H9 (cell line): ENCODE data around the gene ZNF540. TPM values are rescaled to one million over a fixed set of nuclear protein-coding genes. Genes with fewer than 3 reads are reported as not detected.

ENCODE experiments used
- DNase-seq: peaks from one replicate; pipeline ENCODE4 v3.0.0-alpha.2; 2017
- H2AFZ ChIP-seq: one replicate; pipeline ENCODE4 v1.6.1; 2013; ENCODE audit warnings: mild to moderate bottlenecking, low read length, control low read depth, moderate library complexity
- H2AK5ac ChIP-seq: 2 replicates; pipeline ENCODE4 v1.6.1; 2013; ENCODE audit warnings: low read length, control low read depth, mixed read lengths; ENCODE audit not compliant: insufficient read length
- H2BK120ac ChIP-seq: one replicate; pipeline ENCODE4 v1.6.1; 2013; ENCODE audit warnings: low read depth, mild to moderate bottlenecking, low read length, control low read depth, inconsistent platforms; ENCODE audit not compliant: poor library complexity, severe bottlenecking
- H2BK12ac ChIP-seq: 2 replicates; pipeline ENCODE4 v1.6.1; 2013; ENCODE audit warnings: low read length, control low read depth, mixed read lengths, low read depth; ENCODE audit not compliant: insufficient read length
- H2BK15ac ChIP-seq: 2 replicates; pipeline ENCODE4 v1.6.1; 2013; ENCODE audit warnings: low read depth, low read length, control low read depth
- H2BK20ac ChIP-seq: one replicate; pipeline ENCODE4 v1.6.1; 2013; ENCODE audit warnings: low read depth, mild to moderate bottlenecking, low read length, control low read depth, inconsistent platforms; ENCODE audit not compliant: poor library complexity, severe bottlenecking
- H2BK5ac ChIP-seq: 2 replicates; pipeline ENCODE4 v1.6.1; 2013; ENCODE audit warnings: low read length, control low read depth, mixed read lengths; ENCODE audit not compliant: insufficient read length
- H3K14ac ChIP-seq: 2 replicates; pipeline ENCODE4 v1.6.1; 2013; ENCODE audit warnings: low read length, control low read depth; ENCODE audit not compliant: insufficient read depth
- H3K18ac ChIP-seq: 2 replicates; pipeline ENCODE4 v1.6.1; 2013; ENCODE audit warnings: low read depth, mild to moderate bottlenecking, mixed read lengths, low read length, control low read depth; ENCODE audit not compliant: insufficient read length
- H3K23ac ChIP-seq: 2 replicates; pipeline ENCODE4 v1.6.1; 2013; ENCODE audit warnings: low read length, control low read depth, mixed read lengths, low read depth; ENCODE audit not compliant: insufficient read length
- H3K23me2 ChIP-seq: 2 replicates; pipeline ENCODE4 v1.6.1; 2013; ENCODE audit warnings: low read depth, mild to moderate bottlenecking, mixed read lengths, low read length, control low read depth; ENCODE audit not compliant: insufficient read length, poor library complexity, severe bottlenecking
- H3K27ac ChIP-seq: 2 replicates; pipeline ENCODE4 v1.5.1; 2013; ENCODE audit warnings: low read length, control low read depth, mixed read lengths, low read depth; ENCODE audit not compliant: insufficient read length
- H3K27me3 ChIP-seq: 2 replicates; pipeline ENCODE4 v1.6.1; 2013; ENCODE audit warnings: low read length, control low read depth, inconsistent platforms; ENCODE audit not compliant: insufficient read depth
- H3K4ac ChIP-seq: 2 replicates; pipeline ENCODE4 v1.6.1; 2013; ENCODE audit warnings: low read depth, mild to moderate bottlenecking, control low read depth, inconsistent platforms, low read length, moderate library complexity
- H3K4me1 ChIP-seq: 2 replicates; pipeline ENCODE4 v1.6.1; 2013; ENCODE audit warnings: low read length, control low read depth, inconsistent platforms; ENCODE audit not compliant: insufficient read depth
- H3K4me2 ChIP-seq: 2 replicates; pipeline ENCODE4 v1.6.1; 2013; ENCODE audit warnings: low read length, control low read depth, mixed read lengths; ENCODE audit not compliant: insufficient read length, insufficient read depth
- H3K56ac ChIP-seq: 2 replicates; pipeline ENCODE4 v1.6.1; 2013; ENCODE audit warnings: low read depth, mild to moderate bottlenecking, mixed read lengths, low read length, control low read depth; ENCODE audit not compliant: insufficient read length
- H3K79me1 ChIP-seq: 2 replicates; pipeline ENCODE4 v1.6.1; 2013; ENCODE audit warnings: low read depth, mild to moderate bottlenecking, moderate library complexity, low read length, control low read depth, inconsistent platforms; ENCODE audit not compliant: insufficient read depth, poor library complexity, severe bottlenecking
- H3K79me2 ChIP-seq: 2 replicates; pipeline ENCODE4 v1.6.1; 2013; ENCODE audit warnings: low read length, control low read depth, inconsistent platforms; ENCODE audit not compliant: insufficient read depth
- H3K9ac ChIP-seq: 2 replicates; pipeline ENCODE4 v1.6.1; 2013; ENCODE audit warnings: low read length, control low read depth, mixed read lengths; ENCODE audit not compliant: insufficient read length; ENCODE audit errors: extremely low read depth
- H3K9me3 ChIP-seq: one replicate; pipeline ENCODE4 v1.6.1; 2013; ENCODE audit warnings: low read depth, low read length, inconsistent platforms; ENCODE audit not compliant: control insufficient read depth
- H3T11ph ChIP-seq: one replicate; pipeline ENCODE4 v1.6.1; 2013; ENCODE audit warnings: mild to moderate bottlenecking, low read length, control low read depth, inconsistent platforms
- H4K20me1 ChIP-seq: one replicate; pipeline ENCODE4 v1.6.1; 2013; ENCODE audit not compliant: control insufficient read depth, insufficient read length, insufficient read depth
- H4K5ac ChIP-seq: 2 replicates; pipeline ENCODE4 v1.6.1; 2013; ENCODE audit warnings: low read depth, mild to moderate bottlenecking, mixed read lengths, low read length, control low read depth; ENCODE audit not compliant: insufficient read length
- H4K8ac ChIP-seq: replicated peaks from 2 replicates; pipeline ENCODE4 v1.6.1; 2013; ENCODE audit warnings: low read length, control low read depth, mixed read lengths, low read depth; ENCODE audit not compliant: insufficient read length
- H4K91ac ChIP-seq: 2 replicates; pipeline ENCODE4 v1.6.1; 2013; ENCODE audit warnings: low read depth, mild to moderate bottlenecking, moderate library complexity, mixed read lengths, low read length, control low read depth; ENCODE audit not compliant: insufficient read length
- H3K27ac Mint-ChIP-seq, 3 experiments: 2 replicates in 2 of 3; 3 replicates in 1 of 3; pipeline ENCODE4 v1.8.0; 2020 to 2021; ENCODE audit warnings: mixed read lengths in 3 of 3, mild to moderate bottlenecking in 1 of 3, moderate library complexity in 1 of 3
- H3K27me3 Mint-ChIP-seq: 2 replicates; pipeline ENCODE4 v1.8.0; 2021; ENCODE audit warnings: low read depth, mild to moderate bottlenecking, moderate library complexity, mixed read lengths
- H3K36me3 Mint-ChIP-seq, 3 experiments: 2 replicates in 2 of 3; 3 replicates in 1 of 3; pipeline ENCODE4 v1.8.0; 2020 to 2021; ENCODE audit warnings: low read depth in 3 of 3, mixed read lengths in 3 of 3; ENCODE audit not compliant: insufficient read depth in 1 of 3
- H3K4me1 Mint-ChIP-seq, 2 experiments: 2 replicates each; pipeline ENCODE4 v1.8.0; 2020; ENCODE audit warnings: mixed read lengths in 2 of 2
- H3K4me3 Mint-ChIP-seq, 2 experiments: 2 replicates in 1 of 2; 3 replicates in 1 of 2; pipeline ENCODE4 v1.8.0; 2020 to 2021; ENCODE audit warnings: mild to moderate bottlenecking in 2 of 2, mixed read lengths in 2 of 2, moderate library complexity in 1 of 2
- H3K9me3 Mint-ChIP-seq, 2 experiments: 2 replicates in 1 of 2; 3 replicates in 1 of 2; pipeline ENCODE4 v1.8.0; 2020; ENCODE audit warnings: mild to moderate bottlenecking in 2 of 2, mixed read lengths in 2 of 2, moderate library complexity in 1 of 2
- WGBS: extraction: QIAGEN DNeasy Blood & Tissue Kit; methylation state at CpG from one replicate; pipeline ENCODE4 v1.1.7; 2013; ENCODE audit warnings: missing lambda C conversion rate, low lambda C conversion rate, mixed read lengths; ENCODE audit not compliant: insufficient read length; ENCODE audit errors: extremely low coverage; 5-methylcytosine and 5-hydroxymethylcytosine counted together
- total RNA-seq: library from RNA; stranded (reverse); gene quantifications from 2 replicates; pipeline ENCODE4 v1.2.1, GENCODE V29; 2021
- TF ChIP-seq, protein P1 (sequence below): fragments of 200-600 bp; sonication (generic); conservative IDR thresholded peaks from 3 replicates; pipeline ENCODE4 v1.8.0; 2021; ENCODE audit warnings: antibody characterized with exemption, mild to moderate bottlenecking

Gene ZNF540
- total RNA-seq, 1 experiment from 2014 or later: 0.20 TPM

DNA sequence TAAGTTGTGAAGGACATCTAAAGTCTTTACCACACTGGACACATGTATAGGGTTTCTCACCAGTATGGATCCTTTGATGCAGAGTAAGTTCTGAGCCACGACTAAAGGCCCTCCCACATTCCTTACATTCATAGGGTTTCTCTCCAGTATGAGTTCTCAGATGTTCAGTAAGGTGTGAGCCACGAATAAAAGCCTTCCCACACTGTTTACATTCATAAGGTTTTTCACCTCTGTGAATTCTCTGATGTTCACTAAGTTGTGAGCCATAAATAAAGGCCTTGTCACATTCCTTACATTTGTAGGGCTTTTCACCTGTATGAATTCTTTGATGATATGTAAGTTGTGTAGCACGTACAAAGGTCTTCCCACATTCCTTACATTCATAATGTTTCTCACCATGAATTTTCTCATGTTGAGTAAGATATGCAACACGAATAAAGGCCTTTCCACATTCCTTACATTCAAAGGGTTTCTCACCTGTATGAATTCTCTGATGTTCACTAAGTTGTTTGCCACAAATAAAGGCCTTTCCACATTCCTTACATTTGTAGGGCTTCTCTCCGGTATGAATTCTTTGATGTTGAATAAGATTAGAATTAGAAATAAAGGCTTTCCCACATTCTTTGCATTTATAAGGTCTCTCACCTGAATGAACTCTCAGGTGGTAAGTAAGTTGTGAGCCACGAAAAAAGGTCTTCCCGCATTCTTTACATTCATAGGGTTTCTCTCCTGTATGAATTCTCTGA lies 29.9 kb upstream of the ZNF540 start:
- Mint-ChIP-seq H3K4me3 (no peak overlapping the region), H3K27me3 (no peaks in the 10 kb centered on the region), H3K9me3 (peaks cover 87 to 92% of the 10 kb centered on the region in 2 experiments), H3K36me3 (peaks cover 68 to 86% (median 85%) of the 10 kb centered on the region in 3 experiments), H3K27ac (no peak overlapping the region), H3K4me1 (no peaks in the 10 kb centered on the region)
- Histone ChIP-seq H3K18ac (no peak overlapping the region), H2BK12ac (no peak overlapping the region), H3K79me2 (no peaks in the 10 kb centered on the region), H3K56ac (no peak overlapping the region), H3K23me2 (no peaks in the 10 kb centered on the region), H4K5ac (no peak overlapping the region), H3K9ac (no peak overlapping the region), H2AFZ (no peak overlapping the region), H3K27ac (no peak overlapping the region), H3K4me1 (no peaks in the 10 kb centered on the region), H2AK5ac (no peak overlapping the region), H2BK120ac (no peak overlapping the region), H2BK15ac (no peak overlapping the region), H4K91ac (no peak overlapping the region), H3K4me2 (no peak overlapping the region), H3K27me3 (no peaks in the 10 kb centered on the region), H3K23ac (no peak overlapping the region), H4K8ac (no peak overlapping the region), H3T11ph (no peak overlapping the region), H4K20me1 (no peaks in the 10 kb centered on the region), H2BK5ac (no peak overlapping the region), H3K14ac (no peak overlapping the region), H3K9me3 (peaks cover 82% of the 10 kb centered on the region), H2BK20ac (no peak overlapping the region), H3K4ac (no peak overlapping the region), H3K79me1 (no peaks in the 10 kb centered on the region)
- DNase-seq: no peak
- WGBS: no CpG with 5 or more reads among the region's 7 CpGs
- TF ChIP-seq, protein P1, sequence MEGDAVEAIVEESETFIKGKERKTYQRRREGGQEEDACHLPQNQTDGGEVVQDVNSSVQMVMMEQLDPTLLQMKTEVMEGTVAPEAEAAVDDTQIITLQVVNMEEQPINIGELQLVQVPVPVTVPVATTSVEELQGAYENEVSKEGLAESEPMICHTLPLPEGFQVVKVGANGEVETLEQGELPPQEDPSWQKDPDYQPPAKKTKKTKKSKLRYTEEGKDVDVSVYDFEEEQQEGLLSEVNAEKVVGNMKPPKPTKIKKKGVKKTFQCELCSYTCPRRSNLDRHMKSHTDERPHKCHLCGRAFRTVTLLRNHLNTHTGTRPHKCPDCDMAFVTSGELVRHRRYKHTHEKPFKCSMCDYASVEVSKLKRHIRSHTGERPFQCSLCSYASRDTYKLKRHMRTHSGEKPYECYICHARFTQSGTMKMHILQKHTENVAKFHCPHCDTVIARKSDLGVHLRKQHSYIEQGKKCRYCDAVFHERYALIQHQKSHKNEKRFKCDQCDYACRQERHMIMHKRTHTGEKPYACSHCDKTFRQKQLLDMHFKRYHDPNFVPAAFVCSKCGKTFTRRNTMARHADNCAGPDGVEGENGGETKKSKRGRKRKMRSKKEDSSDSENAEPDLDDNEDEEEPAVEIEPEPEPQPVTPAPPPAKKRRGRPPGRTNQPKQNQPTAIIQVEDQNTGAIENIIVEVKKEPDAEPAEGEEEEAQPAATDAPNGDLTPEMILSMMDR: no peak
